Brain pericyte (primary cell): ENCODE results near the gene USP34.

ENCODE experiments used
- DNase-seq: peaks from one replicate; pipeline ENCODE4 v3.0.0-alpha.2; 2012; ENCODE audit warnings: low read depth, low spot score

The USP34 gene

GRCh38 chr2:61295981-61296380 lies 174.9 kb downstream of the USP34 start:
- no peak for DNase-seq

- no peak for DNase-seq
Observed at GRCh38 chr2:61291851-61292575, 178.9 kb downstream of the USP34 start.

- no peak for DNase-seq
Observed at GRCh38 chr2:61288070-61288841, 182.6 kb downstream of the USP34 start.

- no peak for DNase-seq
Observed at GRCh38 chr2:61287254-61287653, 183.6 kb downstream of the USP34 start.

- DNase-seq, result no peak
Observed at GRCh38 chr2:61283443-61284160, 187.3 kb downstream of the USP34 start.

- DNase-seq, result no peak
Observed at GRCh38 chr2:61282104-61282590, 188.7 kb downstream of the USP34 start.

GRCh38 chr2:61281321-61281720 lies 189.6 kb downstream of the USP34 start:
- no peak for DNase-seq

GRCh38 chr2:61277756-61278155 lies 193.1 kb downstream of the USP34 start:
- no peak for DNase-seq

- DNase-seq, result no peak
Observed at GRCh38 chr2:61275575-61276184, 195.2 kb downstream of the USP34 start.

GRCh38 chr2:61272421-61273070 lies 198.3 kb downstream of the USP34 start:
- no peak for DNase-seq

GRCh38 chr2:61268249-61268648 lies 202.6 kb downstream of the USP34 start:
- no peak for DNase-seq

- DNase-seq, result no peak
Observed at GRCh38 chr2:61266632-61267505, 204.0 kb downstream of the USP34 start.

- no peak for DNase-seq
Observed at GRCh38 chr2:61263830-61264229, 207.1 kb downstream of the USP34 start.

GRCh38 chr2:61262699-61263098 lies 208.2 kb downstream of the USP34 start:
- DNase-seq, result no peak

- no peak for DNase-seq
Observed at GRCh38 chr2:61257446-61257845, 213.4 kb downstream of the USP34 start.

GRCh38 chr2:61255580-61256437 lies 215.1 kb downstream of the USP34 start:
- DNase-seq, result no peak

GRCh38 chr2:61254536-61254935 lies 216.4 kb downstream of the USP34 start:
- no peak for DNase-seq

GRCh38 chr2:61253136-61253535 lies 217.8 kb downstream of the USP34 start:
- no peak for DNase-seq

- DNase-seq, result no peak
Observed at GRCh38 chr2:61252031-61252430, 218.9 kb downstream of the USP34 start.
